ENCODE data around the gene KCTD18. TPM values are rescaled to one million over a fixed set of nuclear protein-coding genes. Genes with fewer than 3 reads are reported as not detected.

KCTD18 gene
- total RNA-seq, 2 donors from 2014 or later = 13.4 to 19.2 TPM

DNA sequence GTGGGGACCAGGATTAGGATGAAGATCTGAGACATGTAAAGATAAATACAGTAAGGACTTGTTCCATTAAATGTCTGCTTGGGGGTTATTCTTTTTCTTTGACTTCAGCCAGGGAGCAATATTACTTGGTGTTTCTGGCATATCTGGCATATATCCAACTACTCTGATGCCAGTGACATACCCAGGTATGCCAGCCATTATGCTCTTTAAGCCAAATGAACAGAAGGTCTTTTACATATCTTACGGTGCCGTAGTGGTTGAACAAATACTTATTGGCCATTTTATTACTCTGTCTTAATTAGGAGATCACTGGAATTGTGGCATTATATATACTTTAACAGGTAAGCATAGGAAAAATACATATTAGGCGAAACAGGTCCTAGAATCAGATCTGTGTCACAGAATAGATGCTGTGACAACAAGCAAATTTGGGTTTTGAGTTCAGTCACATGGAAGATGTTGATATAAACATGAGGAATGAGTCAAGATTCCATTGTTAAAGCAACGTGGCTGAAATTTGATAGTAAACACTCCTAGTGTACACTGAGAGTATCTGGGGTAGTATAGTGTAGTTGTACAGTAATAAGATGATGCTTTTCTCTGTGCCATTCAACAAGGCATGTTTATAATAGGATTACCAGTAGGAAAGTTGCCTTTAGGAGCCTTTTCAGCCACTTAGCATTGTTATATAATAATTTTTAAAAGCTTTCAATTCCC, 62.6 kb downstream of the KCTD18 start:
- H3K27ac Mint-ChIP-seq = no peak overlapping the region
- peaks cover 7% of the 10 kb centered on the region for H3K36me3 Mint-ChIP-seq (ENCODE audit: low read depth)
- ATAC-seq (no peak), DNase-seq (no peak)
- H3K27me3 Mint-ChIP-seq = no peaks in the 10 kb centered on the region
- H3K4me3 Mint-ChIP-seq = no peak overlapping the region
- no peaks in the 10 kb centered on the region for H3K9me3 ChIP-seq (ENCODE audit: control insufficient read depth, low read length, poor library complexity, severe bottlenecking)
- H3K4me1 Mint-ChIP-seq = peaks cover 2% of the 10 kb centered on the region

DNA sequence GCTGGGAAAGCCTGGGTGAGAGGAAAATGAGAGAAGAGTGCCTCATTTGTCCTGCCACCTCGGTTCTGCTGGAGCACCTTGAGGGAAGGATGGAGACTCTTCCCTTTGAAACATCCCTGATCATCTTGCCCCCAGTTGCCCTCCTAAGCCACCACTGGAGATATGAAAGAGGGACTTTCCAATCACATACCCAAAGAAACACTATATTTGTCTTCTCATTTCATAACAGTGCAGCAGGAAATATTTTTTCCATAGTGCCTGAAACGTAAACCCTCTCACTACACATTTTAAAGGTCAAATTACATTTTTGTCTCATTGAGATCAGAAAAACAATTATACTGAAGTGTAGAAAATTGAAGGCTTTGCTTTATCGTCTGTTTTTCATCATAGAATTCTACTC, 63.3 kb downstream of the KCTD18 start:
- DNase-seq (no peak), ATAC-seq (no peak)
- Mint-ChIP-seq H3K27me3 (no peaks in the 10 kb centered on the region), H3K36me3 (ENCODE audit: low read depth) (peaks cover 7% of the 10 kb centered on the region), H3K4me3 (no peak overlapping the region), H3K4me1 (peaks cover 2% of the 10 kb centered on the region), H3K27ac (no peak overlapping the region)
- no peaks in the 10 kb centered on the region for H3K9me3 ChIP-seq (ENCODE audit: control insufficient read depth, low read length, poor library complexity, severe bottlenecking)

DNA sequence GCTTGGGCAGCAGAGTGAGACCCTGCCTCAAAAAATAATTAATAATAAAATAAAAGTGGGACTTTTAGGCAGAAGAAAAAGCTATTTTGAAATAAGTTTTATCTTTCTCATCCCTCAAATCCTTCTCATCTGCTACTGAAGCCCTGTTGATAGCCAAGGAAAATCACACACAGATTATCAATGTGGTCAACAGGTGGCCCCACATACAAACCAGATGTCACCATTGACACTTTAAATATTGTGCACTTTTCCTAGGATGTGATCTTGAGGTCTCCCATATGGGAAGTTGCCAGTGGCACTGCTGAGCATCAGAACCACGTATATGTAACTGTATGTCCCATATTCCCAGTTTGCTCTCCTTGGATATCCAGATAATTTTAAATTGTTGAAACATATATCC, 64.6 kb downstream of the KCTD18 start:
- DNase-seq (no peak), ATAC-seq (no peak)
- Mint-ChIP-seq H3K36me3 (ENCODE audit: low read depth) (peaks cover 5% of the 10 kb centered on the region), H3K4me3 (no peak overlapping the region), H3K27ac (no peak overlapping the region), H3K4me1 (peaks cover 2% of the 10 kb centered on the region), H3K27me3 (no peaks in the 10 kb centered on the region)
- H3K9me3 ChIP-seq (ENCODE audit: control insufficient read depth, low read length, poor library complexity, severe bottlenecking) = no peaks in the 10 kb centered on the region

- no peaks in the 10 kb centered on the region for H3K9me3 ChIP-seq (ENCODE audit: control insufficient read depth, low read length, poor library complexity, severe bottlenecking)
- H3K4me1 Mint-ChIP-seq = peaks cover 2% of the 10 kb centered on the region
- H3K27ac Mint-ChIP-seq = no peak overlapping the region
- H3K27me3 Mint-ChIP-seq = no peaks in the 10 kb centered on the region
- no peak overlapping the region for H3K4me3 Mint-ChIP-seq
- DNase-seq (no peak), ATAC-seq (no peak)
- H3K36me3 Mint-ChIP-seq (ENCODE audit: low read depth) = peaks cover 5% of the 10 kb centered on the region
Observed at GRCh38 chr2:200444530-200444929, 65.3 kb downstream of the KCTD18 start.

DNA sequence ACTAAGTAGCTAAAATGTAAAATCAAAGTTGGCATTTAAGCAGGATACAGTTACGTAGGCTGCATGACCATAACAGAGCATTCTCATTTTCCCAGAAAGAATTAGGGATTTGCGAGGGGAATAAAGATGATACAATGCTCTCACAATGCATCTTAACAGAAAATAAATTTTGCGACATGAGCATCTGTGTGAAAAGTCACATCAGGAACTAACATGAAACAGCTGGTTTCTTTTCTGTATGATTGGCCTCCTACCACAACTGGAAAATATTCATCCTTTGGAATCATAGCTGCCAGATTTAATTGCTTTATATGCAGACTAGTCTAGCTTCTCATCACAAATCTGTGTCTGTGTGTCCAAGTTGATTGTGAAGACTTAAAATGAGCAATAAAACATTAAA, 66.0 kb downstream of the KCTD18 start:
- no peak overlapping the region for H3K27ac Mint-ChIP-seq
- peaks cover under 1% of the 10 kb centered on the region for H3K4me1 Mint-ChIP-seq
- no peaks in the 10 kb centered on the region for H3K9me3 ChIP-seq (ENCODE audit: control insufficient read depth, low read length, poor library complexity, severe bottlenecking)
- no peaks in the 10 kb centered on the region for H3K27me3 Mint-ChIP-seq
- no peak overlapping the region for H3K4me3 Mint-ChIP-seq
- no peak for ATAC-seq
- no peak for DNase-seq
- peaks cover 5% of the 10 kb centered on the region for H3K36me3 Mint-ChIP-seq (ENCODE audit: low read depth)

DNA sequence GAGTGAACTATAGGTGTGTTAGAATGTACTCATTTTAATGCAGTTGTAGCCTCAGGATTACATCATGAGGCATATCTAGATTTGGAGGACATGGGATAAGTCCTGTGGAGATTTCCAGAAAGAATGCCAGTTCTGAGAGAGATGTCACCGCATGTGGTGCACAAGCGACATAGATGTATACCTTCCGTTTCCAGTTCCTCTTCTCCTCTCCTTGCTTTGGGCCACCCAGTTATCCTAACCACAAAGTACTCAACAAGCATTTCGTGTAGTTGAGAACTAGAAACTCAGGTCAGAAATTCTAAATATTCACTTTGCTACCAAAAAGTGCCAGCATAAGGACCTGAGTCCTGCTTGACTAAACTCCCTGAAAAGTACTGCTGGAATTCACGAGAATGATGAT, 66.5 kb downstream of the KCTD18 start:
- no peak overlapping the region for H3K4me3 Mint-ChIP-seq
- H3K27ac Mint-ChIP-seq = no peak overlapping the region
- no peaks in the 10 kb centered on the region for H3K9me3 ChIP-seq (ENCODE audit: control insufficient read depth, low read length, poor library complexity, severe bottlenecking)
- ATAC-seq (no peak), DNase-seq (no peak)
- no peaks in the 10 kb centered on the region for H3K27me3 Mint-ChIP-seq
- H3K4me1 Mint-ChIP-seq = no peaks in the 10 kb centered on the region
- H3K36me3 Mint-ChIP-seq (ENCODE audit: low read depth) = peaks cover 3% of the 10 kb centered on the region

GRCh38 chr2:200442471-200442870, 67.4 kb downstream of the KCTD18 start:
- Mint-ChIP-seq H3K27me3 (no peaks in the 10 kb centered on the region), H3K4me1 (no peaks in the 10 kb centered on the region), H3K27ac (no peak overlapping the region), H3K4me3 (no peak overlapping the region), H3K36me3 (ENCODE audit: low read depth) (peaks cover 3% of the 10 kb centered on the region)
- DNase-seq (no peak), ATAC-seq (no peak)
- H3K9me3 ChIP-seq (ENCODE audit: control insufficient read depth, low read length, poor library complexity, severe bottlenecking) = no peaks in the 10 kb centered on the region

DNA sequence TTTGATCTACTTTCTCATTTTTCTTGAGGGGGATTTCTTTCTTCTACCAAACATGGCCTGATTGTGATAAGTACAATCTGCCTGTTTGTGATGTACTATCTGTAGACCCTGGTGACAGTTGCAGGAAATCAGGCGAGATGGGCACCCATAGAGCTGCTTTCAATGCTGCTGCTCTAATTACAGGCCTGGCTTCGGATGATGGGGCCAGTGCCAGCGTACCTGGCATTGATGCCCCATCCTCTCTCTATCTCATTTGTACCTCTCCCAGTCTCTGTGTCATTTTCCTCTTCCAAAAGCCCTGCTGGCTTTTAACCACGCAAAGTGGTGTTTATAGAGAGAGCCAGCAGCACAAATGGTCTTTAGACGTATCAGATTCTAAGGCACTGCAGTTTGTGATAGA, 69.9 kb downstream of the KCTD18 start:
- DNase-seq = no peak
- ATAC-seq = no peak
- H3K27ac Mint-ChIP-seq = no peak overlapping the region
- no peaks in the 10 kb centered on the region for H3K4me1 Mint-ChIP-seq
- H3K27me3 Mint-ChIP-seq = no peaks in the 10 kb centered on the region
- no peak overlapping the region for H3K4me3 Mint-ChIP-seq
- H3K9me3 ChIP-seq (ENCODE audit: control insufficient read depth, low read length, poor library complexity, severe bottlenecking) = peaks cover 2% of the 10 kb centered on the region
- H3K36me3 Mint-ChIP-seq (ENCODE audit: low read depth) = peaks cover 3% of the 10 kb centered on the region

Other genes starting within 250 kb of the KCTD18 start
- gene SPATS2L, start 203.4 kb downstream of the KCTD18 start, total RNA-seq = 1 to 10 TPM; 3.1 to 7.0 TPM
- gene SGO2, start 16.1 kb upstream of the KCTD18 start, total RNA-seq = 1 to 10 TPM; 1.2 to 1.5 TPM
- gene AOX1, start 75.9 kb upstream of the KCTD18 start, total RNA-seq = not detected